GM20000 (cell line): ENCODE data around the gene TNC.

Source experiments
- DNase-seq: peaks from one replicate; pipeline ENCODE4 v3.0.0; 2012; ENCODE audit warnings: low spot score
- TF ChIP-seq, protein P1 (sequence below): IDR thresholded peaks from 2 replicates; pipeline ENCODE4 v1.5.1; 2012; ENCODE audit warnings: mild to moderate bottlenecking, control low read depth; ENCODE audit errors: extremely low read depth, missing control alignments

Gene TNC

DNA sequence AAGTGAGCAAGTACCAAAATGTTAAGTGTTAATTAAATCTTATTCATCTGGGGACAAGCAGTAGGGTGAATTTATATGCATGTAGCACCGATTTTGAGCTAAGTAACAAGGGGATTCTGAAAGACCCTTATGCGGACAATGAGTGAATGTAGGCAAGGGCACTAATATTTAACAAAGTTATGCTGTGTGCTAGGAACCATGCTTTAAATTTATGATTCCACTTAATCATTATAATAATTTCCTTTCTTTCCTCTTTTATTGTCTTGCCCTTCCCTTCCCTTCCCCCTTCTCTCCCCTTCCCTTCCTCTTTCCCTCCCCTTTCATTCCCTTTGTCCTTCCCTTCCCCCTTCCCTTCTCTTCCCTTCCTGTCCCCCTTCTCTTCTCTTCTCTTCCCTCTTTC is 25.7 kb upstream of the TNC start:
- DNase-seq = no peak

DNA sequence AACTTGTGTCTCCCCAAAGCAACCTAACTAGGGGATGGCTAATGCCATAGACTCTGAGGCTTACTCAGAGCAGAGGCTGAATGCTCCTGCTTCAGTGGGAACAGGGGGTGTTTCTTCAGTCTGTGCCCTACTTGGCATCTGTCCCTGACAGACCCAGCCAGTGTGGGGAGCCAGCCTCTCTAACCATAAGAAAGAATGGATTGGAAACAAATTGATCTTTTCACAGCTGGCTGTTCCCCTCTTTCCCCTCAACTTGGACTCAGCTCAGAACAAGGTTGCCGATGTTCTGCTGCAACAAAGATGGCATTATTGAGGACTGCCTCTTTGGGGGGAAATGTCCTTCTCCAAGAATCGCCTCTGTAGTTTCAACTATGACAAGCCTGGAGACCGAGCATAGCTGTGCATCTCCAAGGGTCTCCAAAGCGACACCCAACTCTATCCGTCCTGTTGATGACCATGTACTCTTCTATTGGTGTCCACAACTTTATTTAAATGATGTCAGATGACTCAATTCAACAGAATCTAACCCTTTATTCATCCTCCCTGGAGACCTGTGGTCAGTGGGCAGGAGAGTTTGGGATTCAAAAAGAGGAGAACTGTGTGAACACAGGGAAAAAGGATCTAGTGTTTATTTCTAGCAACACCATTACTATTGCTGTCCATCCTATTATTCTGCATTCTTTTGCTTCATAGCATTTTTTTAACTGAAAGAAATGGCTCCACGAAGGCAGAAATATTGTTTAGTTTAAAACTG is 24.7 kb upstream of the TNC start:
- TF ChIP-seq, protein P1, sequence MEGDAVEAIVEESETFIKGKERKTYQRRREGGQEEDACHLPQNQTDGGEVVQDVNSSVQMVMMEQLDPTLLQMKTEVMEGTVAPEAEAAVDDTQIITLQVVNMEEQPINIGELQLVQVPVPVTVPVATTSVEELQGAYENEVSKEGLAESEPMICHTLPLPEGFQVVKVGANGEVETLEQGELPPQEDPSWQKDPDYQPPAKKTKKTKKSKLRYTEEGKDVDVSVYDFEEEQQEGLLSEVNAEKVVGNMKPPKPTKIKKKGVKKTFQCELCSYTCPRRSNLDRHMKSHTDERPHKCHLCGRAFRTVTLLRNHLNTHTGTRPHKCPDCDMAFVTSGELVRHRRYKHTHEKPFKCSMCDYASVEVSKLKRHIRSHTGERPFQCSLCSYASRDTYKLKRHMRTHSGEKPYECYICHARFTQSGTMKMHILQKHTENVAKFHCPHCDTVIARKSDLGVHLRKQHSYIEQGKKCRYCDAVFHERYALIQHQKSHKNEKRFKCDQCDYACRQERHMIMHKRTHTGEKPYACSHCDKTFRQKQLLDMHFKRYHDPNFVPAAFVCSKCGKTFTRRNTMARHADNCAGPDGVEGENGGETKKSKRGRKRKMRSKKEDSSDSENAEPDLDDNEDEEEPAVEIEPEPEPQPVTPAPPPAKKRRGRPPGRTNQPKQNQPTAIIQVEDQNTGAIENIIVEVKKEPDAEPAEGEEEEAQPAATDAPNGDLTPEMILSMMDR = no peak
- DNase-seq = no peak

More for the DNA sequence above, 25.7 kb upstream of the TNC start:
- TF ChIP-seq, protein P1 = no peak

DNA sequence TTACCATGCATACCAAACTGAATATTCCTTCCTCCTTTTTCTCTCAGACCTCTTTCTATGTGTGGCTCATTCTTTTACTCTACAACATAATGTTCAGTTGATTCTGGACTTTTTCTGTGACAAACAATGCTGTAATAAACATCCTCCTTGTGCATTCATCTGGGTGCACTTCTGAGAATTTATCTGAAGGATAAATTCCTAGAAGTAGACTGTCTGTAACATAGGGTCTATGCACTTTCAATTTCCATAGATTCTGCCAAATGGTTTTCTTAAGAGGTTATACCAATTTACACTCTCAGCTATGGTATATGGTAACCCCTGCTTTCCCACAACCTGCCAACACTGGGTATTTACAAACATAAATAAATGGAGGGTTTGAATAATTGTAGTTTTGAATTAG is 24.1 kb upstream of the TNC start:
- TF ChIP-seq, protein P1 = no peak
- no peak for DNase-seq

DNA sequence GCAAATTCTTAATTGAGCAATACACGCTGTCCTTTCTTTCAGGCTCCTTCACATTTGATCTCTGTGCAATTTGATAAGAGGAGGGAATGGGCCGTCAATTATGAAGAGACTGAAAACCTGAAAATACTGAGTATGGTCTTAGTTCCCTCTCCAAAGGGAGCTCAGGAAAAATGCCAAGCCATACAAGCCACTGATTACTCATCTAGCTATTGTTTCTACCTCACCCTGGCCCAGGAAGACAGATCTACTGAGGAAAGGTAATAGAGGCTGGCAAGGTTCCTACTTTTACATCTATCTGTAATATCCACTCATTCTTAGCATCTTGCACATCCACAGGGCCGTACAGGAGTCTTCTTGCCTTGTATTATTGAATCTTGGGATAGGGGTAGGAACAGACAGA is 23.7 kb upstream of the TNC start:
- DNase-seq = no peak
- TF ChIP-seq, protein P1 = no peak

DNA sequence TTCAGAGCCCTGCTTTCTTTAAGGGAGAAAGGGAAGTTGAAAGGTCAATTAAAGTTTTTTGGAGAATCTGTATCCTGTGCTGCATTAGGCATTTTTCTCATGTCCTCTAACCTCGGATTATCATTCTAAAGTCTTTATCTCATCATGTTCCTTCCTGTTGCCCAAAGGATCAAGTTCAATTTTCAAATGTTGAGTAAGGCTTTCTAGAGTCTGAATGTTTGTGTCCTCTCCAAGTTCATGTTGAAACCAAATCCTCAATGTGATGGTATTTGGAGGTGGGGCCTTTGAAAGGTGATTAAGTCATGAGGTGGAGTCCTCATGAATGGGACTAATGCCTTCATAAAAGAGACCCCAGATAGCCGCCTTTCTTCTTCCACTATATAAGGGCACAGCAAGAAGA is 20.2 kb upstream of the TNC start:
- TF ChIP-seq, protein P1 = no peak
- no peak for DNase-seq

DNA sequence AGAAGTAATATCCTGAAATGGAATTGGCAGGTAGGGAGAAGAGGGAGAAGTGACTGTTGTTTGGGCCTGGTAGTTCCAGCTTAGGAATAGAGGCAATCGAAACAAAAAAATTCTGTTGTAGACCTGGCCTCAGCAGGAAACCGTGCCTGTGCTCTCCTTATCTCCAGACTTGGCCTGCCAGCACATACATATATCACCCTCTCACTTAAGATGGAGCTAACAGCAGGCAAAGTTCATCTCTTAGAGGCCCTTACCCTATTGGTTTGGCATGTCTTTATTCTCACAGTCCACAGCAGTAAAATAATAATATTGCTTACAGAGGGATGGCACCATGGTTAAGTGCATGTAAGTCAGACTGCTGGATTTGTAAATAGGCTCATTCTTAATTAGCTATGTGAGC is 19.6 kb upstream of the TNC start:
- TF ChIP-seq, protein P1 = no peak
- DNase-seq = no peak

DNA sequence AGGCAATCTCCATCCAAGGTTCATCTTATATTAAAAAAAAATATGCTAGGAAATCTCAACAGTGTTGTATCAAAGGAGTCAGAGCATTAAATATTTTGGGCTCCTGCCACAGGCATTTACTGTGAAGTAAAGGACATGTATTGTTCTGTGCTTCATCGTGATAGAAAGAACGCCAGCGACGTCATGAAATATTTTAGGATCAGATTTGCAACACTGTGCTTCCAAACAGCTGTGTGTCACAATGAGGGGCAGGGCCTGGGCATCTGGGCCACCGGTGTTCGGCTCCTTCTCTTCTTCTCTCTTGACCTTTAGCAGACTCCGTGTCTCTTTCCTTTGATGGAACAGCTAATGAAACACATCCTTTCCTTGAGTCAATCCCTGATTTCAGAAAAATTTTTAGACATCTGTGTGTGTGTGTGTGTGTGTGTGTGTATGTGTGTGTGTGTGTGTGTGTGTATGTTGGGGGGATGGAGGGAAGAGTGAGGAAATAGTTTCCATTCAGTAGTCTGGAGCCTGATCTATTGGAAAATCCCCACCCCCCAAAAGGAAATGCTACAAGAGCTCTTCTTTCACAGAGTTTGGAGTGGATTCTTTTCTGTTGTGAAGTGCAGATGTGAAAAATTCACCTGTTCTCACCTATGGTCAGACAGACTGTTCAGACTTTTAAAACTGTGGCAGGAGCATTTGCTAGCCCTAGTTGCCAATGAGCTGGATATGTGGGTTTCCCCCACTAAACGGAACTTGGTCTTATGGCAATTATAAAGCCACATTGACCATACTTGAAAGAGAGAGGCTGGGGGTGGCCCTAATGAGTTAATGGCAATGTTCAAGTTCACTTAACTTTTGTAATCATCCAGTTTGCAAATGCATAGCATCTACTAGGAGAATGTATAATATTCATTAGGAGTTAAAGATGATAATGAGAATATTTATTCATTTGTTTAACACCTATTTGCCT is 18.1 kb upstream of the TNC start:
- TF ChIP-seq, protein P1 = no peak
- DNase-seq = no peak
